HG02642 (cell line): ENCODE results near the gene SPTSSA.

ENCODE experiments used
- ATAC-seq: cut with Tn5 transposase; IDR thresholded peaks from one replicate; pipeline ENCODE4 v1.9.1; 2021; ENCODE audit warnings: mild to moderate bottlenecking; ENCODE audit not compliant: unreplicated experiment, poor library complexity

The SPTSSA gene

GRCh38 chr14:34474187-34474679 is 12.2 kb upstream of the SPTSSA start:
- no peak for ATAC-seq

- ATAC-seq, result no peak
These were observed 10.8 kb upstream of the SPTSSA start for GRCh38 chr14:34472706-34473279.

- ATAC-seq, result no peak
These were observed 8.3 kb upstream of the SPTSSA start for GRCh38 chr14:34470319-34470718.

- ATAC-seq, result no peak
These were observed 4.7 kb upstream of the SPTSSA start for GRCh38 chr14:34466691-34467090.

GRCh38 chr14:34465069-34465859 is 3.2 kb upstream of the SPTSSA start:
- no peak for ATAC-seq

- no peak for ATAC-seq
These were observed 1.5 kb upstream of the SPTSSA start for GRCh38 chr14:34463598-34463961.

GRCh38 chr14:34461334-34462131 is 507 bp downstream of the SPTSSA start:
- ATAC-seq, result peak; percentile 14

GRCh38 chr14:34460841-34461240 is 1.2 kb downstream of the SPTSSA start:
- no peak for ATAC-seq

- no peak for ATAC-seq
These were observed 1.7 kb downstream of the SPTSSA start for GRCh38 chr14:34460295-34460694.

- no peak for ATAC-seq
These were observed 4.9 kb downstream of the SPTSSA start for GRCh38 chr14:34457186-34457585.

- ATAC-seq, result no peak
These were observed 8.8 kb downstream of the SPTSSA start for GRCh38 chr14:34453226-34453625.

- no peak for ATAC-seq
These were observed 9.7 kb downstream of the SPTSSA start for GRCh38 chr14:34452258-34452822.

GRCh38 chr14:34450958-34451357 is 11.1 kb downstream of the SPTSSA start:
- no peak for ATAC-seq

GRCh38 chr14:34450542-34450915 is 11.5 kb downstream of the SPTSSA start:
- no peak for ATAC-seq

- ATAC-seq, result no peak
These were observed 12.1 kb downstream of the SPTSSA start for GRCh38 chr14:34449819-34450541.

- no peak for ATAC-seq
These were observed 22.9 kb downstream of the SPTSSA start for GRCh38 chr14:34439090-34439489.

- ATAC-seq, result no peak
These were observed 23.6 kb downstream of the SPTSSA start for GRCh38 chr14:34438438-34438837.

- ATAC-seq, result no peak
These were observed 24.3 kb downstream of the SPTSSA start for GRCh38 chr14:34437729-34438080.

GRCh38 chr14:34436960-34437728 is 24.9 kb downstream of the SPTSSA start:
- ATAC-seq, result no peak
